ENCODE results near the gene SMC1A.

GRCh38 chrX:53440101-53440500 is 17.6 kb upstream of the SMC1A start:
- TF ChIP-seq CTCF (IDR thresholded peaks at IDR 0.05; ENCODE audit: low read depth, low read length) (no peak), MAX (IDR thresholded peaks at IDR 0.05; ENCODE audit: low read depth, low read length) (no peak), POLR2A (IDR thresholded peaks at IDR 0.05; ENCODE audit: extremely low read depth, insufficient read length) (no peak)

Data from NB4 (cell line).